ENCODE results near the gene TRAF1.
A peak's percentile ranks its signal among the peaks of the same experiment; 100 is the strongest.

TRAF1 gene

DNA sequence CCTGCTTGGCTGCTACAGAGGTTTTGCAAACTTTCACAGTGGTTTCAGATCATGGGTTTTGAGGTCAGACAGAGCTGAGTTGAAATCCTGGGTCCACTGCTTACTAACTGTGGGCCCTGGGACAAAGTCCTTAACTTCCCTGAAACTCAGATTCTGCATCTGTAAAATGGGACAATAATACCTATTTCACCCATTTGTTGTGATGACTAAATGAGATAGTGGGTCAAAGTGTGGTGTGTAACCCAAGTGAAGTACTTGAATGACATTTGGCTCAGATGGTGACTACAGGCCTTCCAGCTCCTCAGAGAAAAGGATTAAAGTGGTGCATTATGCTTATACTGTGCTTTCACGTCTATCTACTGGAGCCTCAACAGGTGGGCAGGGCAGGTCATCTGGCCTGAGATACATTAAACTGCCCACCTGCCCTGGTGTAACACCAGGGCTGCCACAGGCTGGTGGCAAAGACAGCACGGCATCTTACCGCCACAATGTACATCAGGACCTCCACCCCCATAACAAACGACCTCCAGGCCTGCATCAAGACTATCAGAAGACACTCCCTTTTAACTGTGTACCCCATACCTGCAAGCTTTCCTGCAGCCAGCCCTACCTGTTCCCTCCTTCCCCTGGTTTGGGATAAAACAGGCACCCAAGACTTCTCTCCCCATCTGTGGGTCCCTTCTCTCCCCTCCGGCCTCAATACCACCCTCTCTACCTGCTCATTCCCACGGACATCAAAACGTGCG, 846 bp upstream of the TRAF1 start:
- Mint-ChIP-seq H3K27ac (ENCODE audit: low read depth) (peak overlapping the region; percentile 97), H3K4me1 (peaks cover 88% of the 10 kb centered on the region), H3K9me3 (no peaks in the 10 kb centered on the region), H3K36me3 (ENCODE audit: insufficient read depth) (peaks cover 38% of the 10 kb centered on the region), H3K27me3 (no peaks in the 10 kb centered on the region), H3K4me3 (peak overlapping the region; percentile 93)
- ATAC-seq (replicated peaks; ENCODE audit: extremely low read depth, poor library complexity, severe bottlenecking) = no peak
- no peak for DNase-seq (ENCODE audit: low spot score in 2 of 2)

DNA sequence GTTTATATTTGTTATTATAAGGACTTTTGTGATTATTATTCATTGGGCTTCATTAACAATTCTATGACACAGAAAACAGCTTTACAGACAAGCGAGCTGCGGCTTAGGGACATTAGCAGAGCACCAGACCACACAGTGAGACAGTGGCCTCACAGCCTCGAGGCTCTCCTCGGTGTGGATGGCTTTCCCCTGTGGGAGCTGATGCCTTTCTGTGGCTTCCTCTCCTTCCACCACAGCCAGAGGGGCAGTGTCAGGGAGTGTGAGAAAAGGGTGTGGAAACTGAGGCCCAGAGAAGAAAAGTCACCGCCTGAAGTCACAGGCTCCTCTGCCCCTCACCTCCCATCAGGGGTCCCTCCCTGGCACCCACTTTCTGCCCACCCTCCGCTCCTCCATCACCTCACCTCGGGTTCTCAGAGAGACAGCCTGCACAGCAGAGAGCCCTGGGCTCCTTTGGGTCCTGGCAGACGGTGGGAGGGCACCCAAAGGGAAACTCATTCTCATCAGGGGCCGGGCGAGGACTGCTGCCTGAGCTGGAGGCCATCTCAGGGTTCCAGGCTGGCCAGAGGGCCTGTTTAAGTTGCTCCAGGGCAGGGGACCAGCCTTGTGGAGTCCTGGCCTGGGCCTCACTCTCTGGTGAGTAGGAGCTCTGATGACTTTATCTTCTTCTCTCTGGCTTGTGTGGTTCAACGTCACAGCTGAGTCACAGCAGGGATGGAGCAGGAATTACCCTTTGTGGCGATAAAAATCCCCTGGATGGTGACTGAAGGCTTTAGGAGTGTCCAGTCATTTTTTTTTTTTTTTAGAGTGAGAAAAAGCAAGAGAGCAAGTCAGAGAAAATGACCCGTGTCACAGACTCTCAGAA, 830 bp downstream of the TRAF1 start:
- Mint-ChIP-seq H3K27ac (ENCODE audit: low read depth) (peak overlapping the region; percentile 97), H3K9me3 (no peaks in the 10 kb centered on the region), H3K4me1 (peaks cover 88% of the 10 kb centered on the region), H3K36me3 (ENCODE audit: insufficient read depth) (peaks cover 39% of the 10 kb centered on the region), H3K4me3 (peak overlapping the region; percentile 93), H3K27me3 (no peaks in the 10 kb centered on the region)
- ATAC-seq (replicated peaks; ENCODE audit: extremely low read depth, poor library complexity, severe bottlenecking) = peak; percentile 49
- DNase-seq (ENCODE audit: low spot score in 2 of 2) = peak in 1 of 2 donors; percentile 41

DNA sequence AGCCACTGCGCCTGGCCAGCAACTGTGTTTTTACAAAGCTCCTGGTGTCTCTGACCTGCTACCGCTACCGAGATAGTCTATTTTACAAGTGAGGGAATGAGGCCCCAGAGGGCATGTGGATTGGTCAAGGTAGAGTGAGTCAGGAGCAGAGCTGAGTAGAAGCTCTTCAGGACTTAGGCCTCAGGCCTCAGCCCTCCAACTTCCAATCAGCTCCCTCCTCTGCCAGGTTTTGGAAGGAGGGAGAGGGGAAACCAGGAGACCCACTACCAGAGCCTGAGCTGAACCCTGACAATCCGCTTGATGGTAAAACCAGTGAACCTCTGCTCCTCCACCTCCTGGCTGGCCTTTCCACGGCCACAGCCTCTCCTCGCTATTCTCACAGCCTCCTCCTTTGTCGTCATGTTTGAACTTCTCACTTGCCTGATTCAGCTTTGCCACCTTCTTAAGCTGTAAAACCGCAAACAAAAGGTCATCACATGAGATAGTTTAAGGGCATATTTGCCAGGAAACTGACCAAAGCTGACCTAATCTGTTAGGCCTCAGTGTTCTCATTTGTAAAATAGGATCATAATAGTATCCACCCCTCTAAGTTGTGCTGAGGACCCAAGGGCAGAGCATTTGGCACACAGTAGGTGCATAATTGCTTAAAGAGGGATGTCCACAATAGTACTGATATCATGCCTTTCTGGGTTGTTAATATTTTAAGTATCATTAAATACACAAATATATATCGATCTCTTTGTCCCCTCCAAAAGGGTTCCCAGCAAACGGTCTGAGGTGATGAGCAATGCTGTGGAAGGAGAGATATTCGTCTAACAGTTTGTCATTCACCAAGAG, 1.7 kb downstream of the TRAF1 start:
- Mint-ChIP-seq H3K9me3 (no peaks in the 10 kb centered on the region), H3K27me3 (no peaks in the 10 kb centered on the region), H3K36me3 (ENCODE audit: insufficient read depth) (peaks cover 36% of the 10 kb centered on the region), H3K27ac (ENCODE audit: low read depth) (peak overlapping the region; percentile 97), H3K4me1 (peaks cover 90% of the 10 kb centered on the region), H3K4me3 (peak overlapping the region; percentile 93)
- ATAC-seq (replicated peaks; ENCODE audit: extremely low read depth, poor library complexity, severe bottlenecking) (no peak), DNase-seq (ENCODE audit: low spot score in 2 of 2) (no peak)

DNA sequence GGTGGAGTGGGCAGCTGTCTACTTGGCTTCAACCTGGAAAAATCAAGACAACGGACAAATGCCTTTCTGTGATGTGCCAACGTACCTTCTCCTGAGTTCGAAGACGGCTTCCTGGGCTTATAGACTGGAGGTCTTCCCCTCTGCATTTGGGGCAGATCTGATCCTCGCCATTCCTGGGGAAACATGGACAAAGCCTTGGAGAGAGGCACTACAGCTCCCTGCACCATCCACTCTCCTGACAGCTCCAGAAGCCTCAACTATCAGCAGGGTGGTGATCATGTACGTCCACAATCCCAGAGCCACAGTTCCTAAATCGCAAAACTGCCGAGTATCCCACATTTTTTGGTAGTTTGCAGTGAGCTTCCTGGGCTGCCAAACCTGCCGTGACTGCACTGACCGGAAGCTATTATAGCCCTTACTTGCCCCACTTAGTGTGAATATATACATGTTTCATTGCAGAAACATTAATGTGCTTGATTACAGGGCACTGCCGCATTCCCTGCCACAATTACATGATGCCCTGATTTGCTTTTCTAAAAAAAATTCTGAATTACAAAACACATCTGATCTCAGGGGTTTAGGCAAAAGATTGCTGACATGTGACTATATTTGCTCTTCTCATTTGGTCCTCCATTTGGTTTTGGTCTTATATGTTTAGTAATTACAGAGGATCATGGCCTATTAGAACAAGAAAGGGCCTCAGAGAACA, 2.8 kb downstream of the TRAF1 start:
- H3K4me1 Mint-ChIP-seq = peaks cover 95% of the 10 kb centered on the region
- DNase-seq (ENCODE audit: low spot score in 2 of 2) (no peak), ATAC-seq (replicated peaks; ENCODE audit: extremely low read depth, poor library complexity, severe bottlenecking) (no peak)
- peaks cover 47% of the 10 kb centered on the region for H3K36me3 Mint-ChIP-seq (ENCODE audit: insufficient read depth)
- peak overlapping the region; percentile 97 for H3K27ac Mint-ChIP-seq (ENCODE audit: low read depth)
- no peaks in the 10 kb centered on the region for H3K27me3 Mint-ChIP-seq
- H3K4me3 Mint-ChIP-seq = peak overlapping the region; percentile 93
- H3K9me3 Mint-ChIP-seq = no peaks in the 10 kb centered on the region

DNA sequence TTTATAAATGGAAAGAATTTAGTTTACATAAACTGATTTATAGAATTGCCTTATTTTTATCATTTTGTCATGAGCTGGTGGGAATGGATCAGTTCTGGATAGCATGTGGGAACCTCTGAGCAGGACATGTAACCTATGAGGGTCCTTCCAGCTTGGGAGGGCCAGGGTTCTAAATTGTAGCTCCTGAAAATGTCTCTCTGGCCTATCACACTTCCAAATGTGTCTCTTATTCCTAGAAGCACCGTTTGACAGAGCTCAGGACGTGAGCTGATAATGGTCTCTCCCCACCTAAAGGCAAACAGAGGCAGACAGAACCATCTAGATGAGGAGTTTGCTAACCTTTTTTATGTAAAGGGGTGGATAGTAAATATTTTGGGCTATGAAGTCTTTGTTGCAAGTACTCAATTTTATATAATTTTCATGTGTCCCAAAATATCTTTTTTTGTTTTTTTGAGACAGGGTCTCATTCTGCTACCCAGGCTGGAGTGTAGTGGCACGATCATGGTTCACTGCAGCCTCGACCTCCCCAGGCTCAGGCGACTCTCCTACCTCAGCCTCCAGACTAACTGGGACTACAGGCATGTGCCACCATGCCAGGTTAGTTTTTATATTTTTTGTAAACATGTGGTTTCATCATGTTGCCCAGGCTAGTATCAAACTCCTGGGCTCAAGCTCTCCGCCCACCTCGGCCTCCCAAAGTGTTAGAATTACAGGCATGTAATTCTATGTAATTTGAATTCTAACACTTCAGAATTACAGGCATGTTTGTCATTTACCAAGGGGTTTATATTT, 4.0 kb downstream of the TRAF1 start:
- no peaks in the 10 kb centered on the region for H3K27me3 Mint-ChIP-seq
- H3K36me3 Mint-ChIP-seq (ENCODE audit: insufficient read depth) = peaks cover 41% of the 10 kb centered on the region
- H3K9me3 Mint-ChIP-seq = no peaks in the 10 kb centered on the region
- ATAC-seq (replicated peaks; ENCODE audit: extremely low read depth, poor library complexity, severe bottlenecking) (no peak), DNase-seq (ENCODE audit: low spot score in 2 of 2) (no peak)
- peak overlapping the region; percentile 97 for H3K27ac Mint-ChIP-seq (ENCODE audit: low read depth)
- peak overlapping the region; percentile 93 for H3K4me3 Mint-ChIP-seq
- H3K4me1 Mint-ChIP-seq = peaks cover 93% of the 10 kb centered on the region

DNA sequence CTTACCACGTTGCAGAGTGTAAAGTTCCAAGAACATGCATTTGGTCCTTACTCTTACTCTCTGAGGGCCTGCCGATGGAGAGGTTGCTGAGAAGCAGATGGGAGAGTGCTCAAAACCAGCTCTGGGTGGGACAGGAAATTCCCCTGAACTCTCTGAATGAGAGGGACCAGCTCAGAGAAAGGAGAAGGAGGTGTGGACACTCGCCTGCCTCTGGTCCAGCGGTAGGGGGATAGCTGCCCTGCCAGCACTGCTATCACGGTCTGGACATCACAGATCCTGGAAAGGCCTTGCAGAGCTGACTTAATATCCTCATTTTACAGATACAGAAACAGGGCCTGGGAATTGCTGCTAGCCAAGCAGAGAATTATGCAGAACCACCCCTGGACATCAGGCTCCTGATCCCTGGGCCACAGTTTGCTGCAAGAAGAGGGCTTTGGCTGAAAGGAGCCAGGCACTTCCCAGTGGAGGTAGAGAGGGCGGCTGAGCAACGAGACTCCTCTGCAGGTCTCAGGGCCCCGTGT, 4.9 kb downstream of the TRAF1 start:
- no peak for DNase-seq (ENCODE audit: low spot score in 2 of 2)

DNA sequence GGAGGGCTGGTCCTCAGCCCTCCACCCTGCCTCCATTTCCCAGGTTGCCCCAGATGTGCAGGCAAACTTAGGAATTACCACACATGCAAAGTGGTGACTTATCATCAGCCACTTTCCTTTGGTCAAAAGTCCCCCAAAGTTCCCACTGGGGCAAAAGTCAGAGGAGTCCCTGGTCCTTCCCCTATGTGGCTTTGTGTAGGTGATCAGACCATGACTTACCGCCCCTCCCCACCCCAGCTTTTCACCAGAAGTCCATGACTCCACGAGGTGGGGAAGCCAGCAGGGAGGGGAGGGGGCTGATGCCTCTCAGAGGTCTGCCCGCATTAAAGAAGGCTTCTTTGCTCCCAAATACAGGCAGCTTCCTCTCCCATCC, 5.8 kb downstream of the TRAF1 start:
- H3K27ac Mint-ChIP-seq (ENCODE audit: low read depth) = peak overlapping the region; percentile 97
- ATAC-seq (replicated peaks; ENCODE audit: extremely low read depth, poor library complexity, severe bottlenecking) = no peak

More for the DNA sequence above, 4.9 kb downstream of the TRAF1 start:
- peak overlapping the region; percentile 93 for H3K4me3 Mint-ChIP-seq
- H3K27me3 Mint-ChIP-seq = no peaks in the 10 kb centered on the region
- H3K9me3 Mint-ChIP-seq = no peaks in the 10 kb centered on the region
- H3K27ac Mint-ChIP-seq (ENCODE audit: low read depth) = peak overlapping the region; percentile 97
- peaks cover 48% of the 10 kb centered on the region for H3K36me3 Mint-ChIP-seq (ENCODE audit: insufficient read depth)
- ATAC-seq (replicated peaks; ENCODE audit: extremely low read depth, poor library complexity, severe bottlenecking) = no peak
- peaks cover 92% of the 10 kb centered on the region for H3K4me1 Mint-ChIP-seq

DNA sequence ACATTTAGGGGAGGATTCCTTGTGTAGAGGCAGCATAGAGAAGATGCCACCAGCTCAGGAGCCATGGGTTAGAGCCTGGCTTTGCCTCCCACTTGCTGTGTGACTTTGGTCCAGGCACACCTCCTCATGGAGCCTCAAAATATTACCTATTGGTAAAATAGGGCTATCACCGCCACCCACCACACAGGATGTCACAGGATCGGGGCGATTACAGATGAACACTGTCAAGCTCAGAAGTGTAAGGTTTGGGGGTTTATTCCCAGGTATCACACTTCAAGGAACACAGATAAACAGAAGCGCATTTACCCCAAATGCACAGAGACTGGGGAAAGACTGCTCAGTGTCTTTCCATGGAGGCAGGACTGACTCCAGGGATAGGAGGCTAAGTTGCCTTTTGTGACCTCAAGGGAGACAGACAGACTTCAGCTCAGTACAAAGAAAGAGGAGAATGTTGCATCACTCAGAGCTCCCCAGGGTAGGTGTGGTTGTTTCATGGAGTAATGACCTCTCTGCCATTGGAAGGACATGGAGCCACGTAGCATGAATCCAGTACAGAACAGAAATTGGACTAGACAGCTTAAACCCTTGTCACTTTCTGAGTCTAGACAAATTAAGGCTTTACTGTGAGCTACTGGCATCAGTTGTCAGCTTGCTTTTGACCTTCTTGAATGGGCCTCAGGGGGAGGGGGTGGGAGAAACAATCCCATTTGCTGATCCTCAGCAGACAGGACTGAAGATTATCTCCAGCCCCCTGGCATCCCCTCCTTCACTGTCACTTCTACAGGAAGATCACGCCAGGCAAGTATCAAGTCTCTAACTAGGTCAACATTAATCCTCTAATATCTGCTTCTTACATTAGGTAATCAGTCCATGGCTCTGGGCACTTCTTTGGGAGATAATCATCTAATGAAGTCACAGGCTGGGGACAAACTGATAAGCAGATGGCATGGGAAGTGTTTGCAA, 6.5 kb downstream of the TRAF1 start:
- Mint-ChIP-seq H3K4me3 (peak overlapping the region; percentile 93), H3K27ac (ENCODE audit: low read depth) (peak overlapping the region; percentile 97), H3K36me3 (ENCODE audit: insufficient read depth) (peaks cover 44% of the 10 kb centered on the region)

More for the DNA sequence above, 5.8 kb downstream of the TRAF1 start:
- Mint-ChIP-seq H3K4me1 (peaks cover 92% of the 10 kb centered on the region), H3K36me3 (ENCODE audit: insufficient read depth) (peaks cover 48% of the 10 kb centered on the region), H3K9me3 (no peaks in the 10 kb centered on the region), H3K27me3 (no peaks in the 10 kb centered on the region), H3K4me3 (peak overlapping the region; percentile 93)
- no peak for DNase-seq (ENCODE audit: low spot score in 2 of 2)

DNA sequence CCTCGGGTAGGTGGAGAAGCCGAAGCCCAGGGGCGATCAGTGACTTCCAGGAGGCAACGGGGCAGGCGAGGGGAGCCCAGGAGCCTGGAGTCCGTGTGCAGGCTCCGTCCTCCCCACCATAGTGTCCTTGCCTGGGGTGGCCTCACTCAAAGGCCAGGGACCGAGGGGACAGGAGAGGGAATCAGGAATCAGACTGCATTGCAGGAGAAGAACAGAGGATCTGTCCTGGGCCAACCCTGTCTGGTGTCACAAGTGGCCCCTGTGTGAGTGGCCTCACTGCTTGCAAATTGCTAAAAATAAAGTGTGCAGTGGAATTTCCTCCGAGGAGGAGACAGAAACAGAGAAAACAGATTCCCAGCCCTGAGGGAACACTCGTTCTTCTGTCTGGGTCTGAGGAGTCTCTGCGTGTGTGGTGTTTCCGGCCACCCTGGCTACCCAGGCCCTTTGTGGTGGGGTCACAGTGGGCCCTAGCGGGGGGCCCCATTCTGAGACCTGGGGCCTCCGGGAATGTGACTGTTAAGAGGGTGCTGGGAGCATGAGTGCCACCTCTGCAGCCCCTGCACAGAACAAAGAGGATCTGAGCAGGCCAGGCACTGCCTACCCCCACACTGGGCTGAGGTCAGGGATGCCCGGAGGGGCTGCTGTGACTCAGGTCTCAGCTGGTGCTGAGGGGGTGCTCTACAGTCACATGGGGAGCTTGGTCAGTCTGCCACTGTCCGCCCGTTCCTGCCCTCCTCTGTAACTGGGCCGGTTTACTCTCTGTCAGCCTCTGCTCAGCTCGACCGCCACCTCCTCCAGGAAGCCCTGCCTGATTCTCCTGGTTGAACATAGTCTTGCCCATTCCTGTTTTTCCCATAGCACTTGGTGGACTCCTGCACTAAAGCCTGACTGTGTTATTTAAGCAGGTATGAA, 7.4 kb downstream of the TRAF1 start:
- Mint-ChIP-seq H3K9me3 (no peaks in the 10 kb centered on the region), H3K36me3 (ENCODE audit: insufficient read depth) (peaks cover 46% of the 10 kb centered on the region), H3K4me3 (peak overlapping the region; percentile 93), H3K4me1 (peaks cover 86% of the 10 kb centered on the region), H3K27ac (ENCODE audit: low read depth) (peak overlapping the region; percentile 97), H3K27me3 (no peaks in the 10 kb centered on the region)
- ATAC-seq (replicated peaks; ENCODE audit: extremely low read depth, poor library complexity, severe bottlenecking) = no peak
- DNase-seq (ENCODE audit: low spot score in 2 of 2) = no peak

More for the DNA sequence above, 6.5 kb downstream of the TRAF1 start:
- no peaks in the 10 kb centered on the region for H3K27me3 Mint-ChIP-seq
- peak; percentile 80 for ATAC-seq (replicated peaks; ENCODE audit: extremely low read depth, poor library complexity, severe bottlenecking)
- peak in 1 of 2 donors; percentile 48 for DNase-seq (ENCODE audit: low spot score in 2 of 2)
- no peaks in the 10 kb centered on the region for H3K9me3 Mint-ChIP-seq
- H3K4me1 Mint-ChIP-seq = peaks cover 89% of the 10 kb centered on the region

Data from central memory CD8-positive, alpha-beta T cell (primary cell).